ENCODE measurements around the gene POU6F2. TPM values are rescaled to one million over a fixed set of nuclear protein-coding genes. Genes with fewer than 3 reads are reported as not detected.
"Not testable (repeated sequence)": the region's sequence is repeated elsewhere in the genome, so short reads cannot be mapped to it uniquely, and the experiment has no call there.

The POU6F2 gene
- total RNA-seq, 2 experiments from 2014 or later, result not detected

DNA sequence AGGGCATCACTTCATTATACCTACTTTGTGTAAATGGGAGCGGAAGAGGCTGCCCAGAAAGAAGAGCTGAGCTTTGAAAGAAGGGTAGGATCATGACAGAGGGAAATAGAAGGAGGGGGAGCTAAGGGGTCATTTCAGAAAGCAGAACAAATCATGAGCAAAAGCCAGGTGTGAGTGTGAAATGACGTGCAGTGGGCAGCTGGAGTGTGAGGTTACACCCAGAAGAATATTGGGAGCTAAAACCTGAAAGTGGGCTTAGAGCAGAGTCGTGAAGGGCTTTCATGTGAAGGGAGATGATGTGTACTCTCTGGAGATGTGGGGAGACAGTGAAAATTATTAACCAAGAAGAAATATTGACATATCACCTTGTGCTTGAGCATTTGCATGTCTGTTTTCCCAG, 343.5 kb downstream of the POU6F2 start:
- Mint-ChIP-seq H3K4me3 (no peak overlapping the region), H3K27ac (no peak overlapping the region), H3K36me3 (ENCODE audit: low read depth) (no peaks in the 10 kb centered on the region), H3K4me1 (ENCODE audit: low read depth) (no peaks in the 10 kb centered on the region), H3K27me3 (peaks cover 2% of the 10 kb centered on the region), H3K9me3 (no peaks in the 10 kb centered on the region)
- TF ChIP-seq CTCF (IDR thresholded peaks at IDR 0.05), result no peak
- ChIA-PET POLR2A (no interaction called here), CTCF (no interaction called here)
- intact Hi-C loops (cut with micrococcal nuclease), result no loop called here
- ATAC-seq, result no peak
- no peak for DNase-seq

GRCh38 chr7:39321909-39322498, 344.3 kb downstream of the POU6F2 start:
- H3K4me1 Mint-ChIP-seq (ENCODE audit: low read depth), result no peaks in the 10 kb centered on the region
- intact Hi-C loops (cut with micrococcal nuclease), result no loop called here
- ChIA-PET CTCF (no interaction called here), POLR2A (no interaction called here)
- ATAC-seq (no peak), DNase-seq (no peak)
- H3K27me3 Mint-ChIP-seq, result peaks cover 4% of the 10 kb centered on the region
- no peak for TF ChIP-seq CTCF (IDR thresholded peaks at IDR 0.05)
- H3K27ac Mint-ChIP-seq, result no peak overlapping the region
- H3K4me3 Mint-ChIP-seq, result no peak overlapping the region
- H3K36me3 Mint-ChIP-seq (ENCODE audit: low read depth), result no peaks in the 10 kb centered on the region
- H3K9me3 Mint-ChIP-seq, result no peaks in the 10 kb centered on the region

DNA sequence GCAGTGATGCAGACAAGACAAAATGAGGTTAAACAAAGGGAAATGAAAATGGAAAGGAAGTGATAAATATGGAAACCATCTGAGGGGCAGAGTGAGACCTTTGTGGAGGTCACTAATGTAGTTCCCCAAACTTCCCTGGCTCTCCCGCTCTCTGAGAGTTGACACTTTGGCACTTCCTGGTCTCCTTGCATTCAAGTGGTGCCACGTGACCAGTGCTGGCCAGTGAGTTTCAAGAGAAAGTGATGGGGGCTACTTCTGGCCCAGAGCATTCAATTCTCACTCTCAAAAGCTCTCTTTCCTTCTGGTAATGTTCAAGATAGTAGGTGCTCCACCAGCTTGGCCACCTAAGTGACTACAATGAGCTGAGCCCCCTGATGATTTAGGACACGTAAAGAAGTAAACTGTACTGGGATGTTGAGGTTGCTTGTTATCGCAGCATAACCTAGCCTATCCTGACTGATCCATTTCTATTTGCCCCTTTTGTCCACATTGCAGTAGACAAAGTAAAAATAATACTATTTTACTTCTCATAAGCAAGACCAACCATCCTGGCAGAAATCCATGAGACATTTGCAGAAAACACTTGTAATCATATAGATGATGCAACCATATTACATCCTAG, 346.5 kb downstream of the POU6F2 start:
- TF ChIP-seq CTCF (IDR thresholded peaks at IDR 0.05), result no peak
- CTCF ChIA-PET, result no interaction called here

DNA sequence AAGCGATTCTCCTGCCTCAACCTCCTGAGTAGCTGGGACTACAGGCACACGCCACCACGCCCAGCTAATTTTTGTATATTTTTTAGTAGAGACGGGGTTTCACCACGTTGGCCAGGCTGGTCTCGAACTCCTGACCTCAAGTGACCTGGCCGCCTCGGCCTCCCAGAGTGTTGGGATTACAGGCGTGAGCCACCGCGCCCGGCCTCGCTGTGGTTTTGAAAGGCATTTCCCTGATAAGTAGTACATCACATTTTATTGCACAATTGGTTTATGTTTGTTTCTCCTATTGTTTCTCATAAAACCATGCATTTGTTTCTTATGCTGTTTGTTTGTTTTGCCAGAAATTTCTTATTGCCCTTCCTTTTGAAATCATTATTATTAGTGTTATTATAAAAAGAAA, 353.9 kb downstream of the POU6F2 start:
- H3K36me3 Mint-ChIP-seq (ENCODE audit: low read depth); DNase-seq; H3K4me3 Mint-ChIP-seq; H3K27me3 Mint-ChIP-seq; ATAC-seq; H3K27ac Mint-ChIP-seq; CTCF ChIA-PET; intact Hi-C loops (cut with micrococcal nuclease); H3K9me3 Mint-ChIP-seq; POLR2A ChIA-PET; H3K4me1 Mint-ChIP-seq (ENCODE audit: low read depth): not testable (repeated sequence)

More for the DNA sequence above, 346.5 kb downstream of the POU6F2 start:
- H3K4me1 Mint-ChIP-seq (ENCODE audit: low read depth), result no peaks in the 10 kb centered on the region
- H3K4me3 Mint-ChIP-seq, result no peak overlapping the region
- H3K27me3 Mint-ChIP-seq, result peaks cover 4% of the 10 kb centered on the region
- intact Hi-C loops (cut with micrococcal nuclease), result no loop called here
- H3K27ac Mint-ChIP-seq, result no peak overlapping the region
- no peaks in the 10 kb centered on the region for H3K36me3 Mint-ChIP-seq (ENCODE audit: low read depth)
- H3K9me3 Mint-ChIP-seq, result no peaks in the 10 kb centered on the region
- DNase-seq (no peak), ATAC-seq (no peak)
- POLR2A ChIA-PET, result no interaction called here

- intact Hi-C loops (cut with micrococcal nuclease), result no loop called here
- no peak overlapping the region for H3K27ac Mint-ChIP-seq
- no peaks in the 10 kb centered on the region for H3K9me3 Mint-ChIP-seq
- H3K27me3 Mint-ChIP-seq, result peaks cover 2% of the 10 kb centered on the region
- H3K4me1 Mint-ChIP-seq (ENCODE audit: low read depth), result no peaks in the 10 kb centered on the region
- no peak overlapping the region for H3K4me3 Mint-ChIP-seq
- ATAC-seq (no peak), DNase-seq (no peak)
- ChIA-PET CTCF (no interaction called here), POLR2A (no interaction called here)
- TF ChIP-seq CTCF (IDR thresholded peaks at IDR 0.05), result no peak
- H3K36me3 Mint-ChIP-seq (ENCODE audit: low read depth), result no peaks in the 10 kb centered on the region
These were observed 354.4 kb downstream of the POU6F2 start for GRCh38 chr7:39332142-39332541.
